ENCODE measurements around the gene HPN.

DNA sequence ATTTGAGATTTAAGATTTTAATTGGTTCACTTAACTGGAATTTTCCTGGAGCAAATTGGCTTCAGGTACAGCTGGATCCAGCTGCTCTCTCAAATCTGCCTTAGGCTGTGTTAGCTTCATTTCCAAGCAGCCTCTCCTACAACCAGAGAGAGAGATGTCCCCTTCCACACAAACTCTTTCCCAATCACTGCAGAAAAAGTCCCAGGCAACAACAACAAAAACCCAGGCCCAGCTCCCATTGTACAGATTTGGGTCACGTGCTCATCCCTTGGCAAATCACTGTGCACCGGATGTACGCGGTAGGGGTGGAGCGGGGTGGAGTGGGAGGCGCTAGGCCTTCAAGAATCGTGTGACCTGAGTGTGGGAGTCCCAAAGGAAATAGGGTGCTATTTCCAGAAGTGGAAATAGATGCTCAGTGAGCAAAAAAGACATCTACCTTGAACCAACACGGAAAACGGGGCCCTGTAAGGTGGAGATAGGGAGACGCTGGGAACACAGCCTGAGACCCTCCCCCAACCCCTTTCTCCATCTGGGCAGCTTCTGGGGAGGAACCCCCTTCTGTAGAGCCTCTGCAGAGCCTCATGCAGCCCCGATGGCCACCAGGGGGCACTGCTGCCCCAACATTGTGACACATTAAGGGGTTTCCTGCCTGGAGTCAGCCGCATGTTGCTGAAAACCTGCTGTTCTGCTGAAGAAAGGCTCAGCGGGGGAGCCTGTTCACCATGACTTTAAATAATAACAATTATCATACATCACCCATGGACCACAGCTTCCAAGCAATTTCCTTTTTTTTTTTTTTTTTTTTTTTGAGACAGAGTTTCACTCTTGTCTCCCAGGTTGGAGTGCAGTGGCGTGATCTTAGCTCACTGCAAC is 25.4 kb downstream of the HPN start:
- TF ChIP-seq, protein P1, sequence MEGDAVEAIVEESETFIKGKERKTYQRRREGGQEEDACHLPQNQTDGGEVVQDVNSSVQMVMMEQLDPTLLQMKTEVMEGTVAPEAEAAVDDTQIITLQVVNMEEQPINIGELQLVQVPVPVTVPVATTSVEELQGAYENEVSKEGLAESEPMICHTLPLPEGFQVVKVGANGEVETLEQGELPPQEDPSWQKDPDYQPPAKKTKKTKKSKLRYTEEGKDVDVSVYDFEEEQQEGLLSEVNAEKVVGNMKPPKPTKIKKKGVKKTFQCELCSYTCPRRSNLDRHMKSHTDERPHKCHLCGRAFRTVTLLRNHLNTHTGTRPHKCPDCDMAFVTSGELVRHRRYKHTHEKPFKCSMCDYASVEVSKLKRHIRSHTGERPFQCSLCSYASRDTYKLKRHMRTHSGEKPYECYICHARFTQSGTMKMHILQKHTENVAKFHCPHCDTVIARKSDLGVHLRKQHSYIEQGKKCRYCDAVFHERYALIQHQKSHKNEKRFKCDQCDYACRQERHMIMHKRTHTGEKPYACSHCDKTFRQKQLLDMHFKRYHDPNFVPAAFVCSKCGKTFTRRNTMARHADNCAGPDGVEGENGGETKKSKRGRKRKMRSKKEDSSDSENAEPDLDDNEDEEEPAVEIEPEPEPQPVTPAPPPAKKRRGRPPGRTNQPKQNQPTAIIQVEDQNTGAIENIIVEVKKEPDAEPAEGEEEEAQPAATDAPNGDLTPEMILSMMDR (IDR thresholded peaks at IDR 0.05; ENCODE audit: extremely low read depth in 1 of 2, insufficient read depth in 1 of 2, low read depth in 1 of 2, low read length in 2 of 2), result peak; percentile 89 to 90
- TF ChIP-seq POLR2AphosphoS5 (IDR thresholded peaks at IDR 0.05; ENCODE audit: insufficient read depth, low read depth, low read length), result no peak
- TF ChIP-seq POLR2A (IDR thresholded peaks at IDR 0.05; ENCODE audit: low read depth, low read length), result no peak
